SK-N-MC (cell line): ENCODE results near the gene L3MBTL4.

ENCODE experiments used
- EZH2 ChIP-seq: fragments of 200-600 bp; sonication (generic); IDR thresholded peaks from one replicate; pipeline ENCODE4 v1.6.1; 2017; ENCODE audit warnings: antibody characterized with exemption
- FOXP2 ChIP-seq: optimal IDR thresholded peaks from 2 replicates; pipeline ENCODE3; 2011; ENCODE audit warnings: mild to moderate bottlenecking, moderate library complexity; ENCODE audit not compliant: insufficient read depth; ENCODE audit errors: extremely low read length, control extremely low read depth
- POLR2AphosphoS5 ChIP-seq: IDR thresholded peaks from 2 replicates; pipeline ENCODE4 v1.6.1; 2012; ENCODE audit warnings: mild to moderate bottlenecking, low read depth, low read length, borderline replicate concordance

DNA sequence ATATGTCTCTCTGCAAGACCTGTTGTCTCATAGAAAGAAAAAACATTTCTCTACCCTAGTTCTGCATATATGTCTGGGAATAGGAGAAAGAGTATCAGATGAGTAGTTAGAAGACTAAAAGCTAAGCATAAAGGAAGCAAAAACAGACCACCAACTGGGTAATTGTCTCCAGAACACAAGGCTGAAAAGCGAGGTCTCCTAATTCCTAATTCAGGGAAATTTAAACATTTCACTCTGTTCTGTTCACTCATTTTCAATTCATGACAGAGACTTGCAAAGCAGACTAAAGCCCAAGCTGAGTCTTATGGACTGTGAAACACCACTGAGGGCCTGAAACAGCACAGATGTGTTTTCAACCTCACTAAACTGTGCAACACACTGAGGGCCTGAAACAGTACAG lies 294.9 kb downstream of the L3MBTL4 start:
- no peak for TF ChIP-seq FOXP2
- no peak for TF ChIP-seq POLR2AphosphoS5
- no peak for TF ChIP-seq EZH2
